SH-SY5Y (cell line): Measurements from ENCODE around the gene GFPT1.

Experiments
- GATA2 ChIP-seq: IDR thresholded peaks from 2 replicates; pipeline ENCODE4 v1.6.1; 2011; ENCODE audit warnings: mild to moderate bottlenecking, low read depth, low read length
- GATA3 ChIP-seq: IDR thresholded peaks from 2 replicates; pipeline ENCODE4 v1.6.1; 2011; ENCODE audit warnings: low read depth, mild to moderate bottlenecking, low read length, moderate library complexity

DNA sequence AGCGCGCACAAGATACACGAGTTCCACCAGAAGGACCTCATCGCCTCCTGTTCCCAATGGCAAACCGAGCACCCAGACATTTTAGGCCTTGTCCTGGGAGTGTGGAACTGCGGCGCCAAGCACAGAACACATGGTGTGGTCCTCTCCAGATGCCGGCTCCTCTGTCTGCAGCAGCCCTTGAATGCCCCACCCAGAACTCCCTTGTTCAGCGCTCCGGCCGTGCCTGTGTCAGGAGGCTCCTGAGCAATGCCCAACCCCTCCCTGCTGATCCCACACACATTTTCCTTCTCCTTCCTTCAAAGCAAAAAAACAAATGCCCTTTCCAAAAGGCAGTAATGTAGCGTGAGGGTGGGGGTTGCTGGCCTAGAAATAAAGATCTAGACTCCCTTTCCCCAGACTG is 89.8 kb downstream of the GFPT1 start:
- TF ChIP-seq GATA3 = no peak
- no peak for TF ChIP-seq GATA2
